ENCODE results near the gene TCF4.

- TF ChIP-seq CTCF (conservative IDR thresholded peaks at IDR 0.05; ENCODE audit: low read depth, low read length) (no peak), EZH2 (IDR thresholded peaks at IDR 0.05; ENCODE audit: low read length, unreplicated experiment) (no peak)
These were observed 53.4 kb downstream of the TCF4 start for GRCh38 chr18:55534547-55534946.
